GM19238 (cell line): ENCODE data around the gene IER3IP1.
"Not testable (repeated sequence)": the region's sequence is repeated elsewhere in the genome, so short reads cannot be mapped to it uniquely, and the experiment has no call there.

Experiments
- DNase-seq: peaks from one replicate; pipeline ENCODE4 v3.0.0; 2011; ENCODE audit warnings: low spot score; ENCODE audit not compliant: insufficient read length

Gene IER3IP1

DNA sequence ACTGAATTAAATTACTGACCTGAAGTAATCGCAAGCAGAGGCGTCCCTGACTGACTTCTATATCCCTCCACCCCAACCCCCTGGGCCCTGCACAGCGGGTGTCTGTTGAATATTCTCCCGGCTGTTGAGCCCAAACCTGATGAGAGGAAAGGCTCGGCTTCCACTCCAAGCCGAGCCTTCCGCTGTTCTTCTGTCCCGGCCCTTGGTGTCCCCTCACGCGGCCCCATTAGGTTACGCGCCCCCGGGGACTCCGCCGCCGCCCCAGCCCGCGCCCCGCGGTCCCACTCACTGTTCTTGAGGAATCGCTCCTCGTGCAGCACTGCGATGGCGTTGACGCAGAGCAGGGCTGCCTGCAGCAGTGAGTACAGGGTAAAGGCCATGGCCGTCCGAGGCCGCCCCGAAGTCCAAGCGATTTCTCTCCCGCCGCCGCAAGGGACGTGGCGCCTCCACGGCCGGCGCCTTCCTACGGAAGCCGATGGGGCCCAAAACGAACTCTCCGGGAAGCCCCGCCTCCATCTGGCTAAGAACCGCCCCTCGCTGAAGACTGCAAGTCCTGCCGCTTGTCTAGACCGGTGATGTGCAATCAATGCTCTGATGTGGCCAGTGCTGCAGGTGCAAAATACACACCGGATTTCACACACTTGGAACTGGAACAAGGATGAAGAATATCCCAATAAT lies at the start of gene IER3IP1:
TSS of gene IER3IP1 (minus strand) at position 467 of the 678 bp plus-strand sequence. CDS start at position 380, 87 bp downstream.
- DNase-seq, result peak; percentile 73

DNA sequence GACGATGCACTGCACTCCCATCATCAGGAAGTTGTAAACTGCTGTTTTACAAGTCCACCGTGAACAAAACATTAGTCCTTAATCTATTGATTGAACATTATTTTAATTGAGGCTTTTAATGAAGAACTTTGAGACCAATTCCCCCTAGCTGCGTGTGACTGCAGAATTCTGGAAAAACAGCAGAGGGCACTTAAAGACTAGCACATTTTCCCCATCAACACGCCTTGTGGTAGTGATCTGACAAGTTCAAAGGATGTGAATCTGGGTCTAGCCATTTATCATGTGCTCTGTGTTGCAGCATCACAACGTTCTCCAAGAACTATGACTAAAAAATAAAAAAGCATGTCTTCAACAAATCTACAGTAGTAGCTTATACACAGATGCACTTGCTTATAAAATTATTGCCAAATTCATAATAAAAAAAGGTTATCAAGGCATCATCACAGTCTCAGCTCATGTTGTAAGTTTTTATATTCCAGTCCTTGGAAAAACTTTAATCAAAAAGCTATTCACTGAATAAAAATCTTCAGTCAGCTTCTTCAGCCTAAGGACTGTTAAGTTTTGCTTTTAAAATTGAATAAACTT lies 39.5 kb upstream of the IER3IP1 start:
- DNase-seq, result no peak

DNA sequence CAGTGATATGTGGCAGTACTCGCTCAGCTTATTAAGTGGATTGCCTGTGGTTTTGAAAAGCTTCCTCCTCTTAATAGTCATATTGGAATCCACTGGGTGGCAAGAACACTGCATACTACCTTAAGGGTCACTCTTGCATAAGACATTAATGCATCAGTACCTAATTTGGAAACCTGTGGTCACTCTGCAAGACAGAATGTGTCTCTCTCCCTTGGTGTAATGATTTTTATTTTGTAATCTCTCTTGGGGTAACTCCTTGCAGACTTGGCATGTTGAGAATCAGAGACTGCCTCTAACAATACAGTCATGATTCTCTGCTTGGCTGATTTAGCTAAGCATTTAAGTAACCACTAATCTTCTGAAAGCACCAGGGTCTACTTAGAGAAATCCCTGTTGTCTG lies 33.0 kb upstream of the IER3IP1 start:
- no peak for DNase-seq

- DNase-seq, result no peak
Observed at GRCh38 chr18:47206945-47207637, 30.9 kb upstream of the IER3IP1 start.

- DNase-seq, result peak; percentile 3
Observed at GRCh38 chr18:47204908-47205522, 28.9 kb upstream of the IER3IP1 start.

DNA sequence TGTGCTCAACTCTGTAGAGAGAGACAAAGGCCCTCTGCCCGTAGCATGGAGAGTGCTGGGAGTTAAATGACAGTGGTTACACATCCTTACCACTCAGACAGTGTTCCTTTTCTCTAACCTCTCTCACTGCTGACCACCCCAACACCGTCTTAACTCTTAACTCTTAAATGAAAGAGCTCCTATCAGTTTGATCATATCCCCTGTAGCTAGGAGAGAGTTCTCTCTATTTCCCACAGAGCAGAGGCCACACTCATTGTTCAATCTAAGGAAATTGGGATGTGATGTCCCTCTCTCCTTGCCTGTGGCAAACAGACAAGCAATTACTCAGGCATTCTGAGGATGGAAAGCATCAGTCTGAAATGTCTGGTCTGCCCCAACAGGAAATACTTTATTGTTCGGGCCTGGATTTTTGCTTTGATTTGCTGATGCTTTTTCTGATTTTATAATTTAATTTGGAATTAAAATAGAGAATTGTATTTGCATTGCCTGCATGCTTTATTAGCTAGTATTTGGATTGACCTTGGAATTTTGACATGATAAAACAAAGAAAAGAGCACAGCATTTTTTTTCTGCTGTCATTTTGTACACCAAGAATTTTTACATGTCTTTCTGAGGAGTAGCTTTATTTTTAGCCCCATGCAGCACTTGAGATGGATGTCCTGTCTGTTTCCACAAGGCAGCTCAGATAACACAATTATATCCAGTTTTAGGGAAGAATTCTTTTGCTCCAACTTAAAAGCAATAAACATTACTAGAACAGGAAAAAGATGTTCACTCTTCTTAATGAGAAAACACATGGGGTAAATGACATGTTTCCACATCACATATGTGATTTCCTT lies 27.7 kb upstream of the IER3IP1 start:
- no peak for DNase-seq

DNA sequence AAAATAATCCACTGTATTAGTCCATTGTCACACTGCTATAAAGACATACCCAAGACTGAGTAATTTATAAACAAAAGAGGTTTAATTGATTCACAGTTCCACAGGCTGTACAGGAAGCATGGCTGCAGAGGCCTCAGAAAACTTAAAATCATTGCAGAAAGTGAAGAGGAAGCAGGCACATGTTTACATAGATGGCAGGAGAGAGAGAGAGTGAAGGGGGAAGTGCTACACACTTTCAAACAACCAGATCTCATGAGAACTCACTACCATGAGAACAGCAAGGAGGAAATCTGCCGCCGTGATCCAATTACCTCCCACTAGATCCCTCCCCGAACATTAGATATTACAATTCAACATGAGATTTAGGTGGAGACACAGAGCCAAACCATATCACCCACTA lies 19.8 kb upstream of the IER3IP1 start:
- not testable (repeated sequence) for DNase-seq

DNA sequence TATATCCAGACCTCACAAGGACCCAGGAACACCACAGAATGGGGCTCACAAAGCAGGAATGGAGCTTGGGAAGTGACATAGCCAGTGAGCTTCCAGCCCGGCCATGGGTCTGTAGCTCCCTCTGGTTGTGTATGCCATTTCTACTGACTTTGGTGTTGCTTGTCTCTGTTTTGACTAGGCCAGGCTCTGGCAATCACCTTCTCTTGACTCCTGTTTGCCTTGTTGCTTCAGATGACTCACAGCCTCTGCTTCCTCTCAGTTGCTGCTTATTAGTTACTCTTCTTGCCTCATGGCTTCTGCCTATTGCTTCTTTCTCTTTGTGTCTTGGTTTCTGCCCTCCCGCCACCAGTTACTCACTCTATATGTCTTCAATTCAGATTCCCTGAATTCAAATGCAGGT lies 15.8 kb upstream of the IER3IP1 start:
- no peak for DNase-seq

DNA sequence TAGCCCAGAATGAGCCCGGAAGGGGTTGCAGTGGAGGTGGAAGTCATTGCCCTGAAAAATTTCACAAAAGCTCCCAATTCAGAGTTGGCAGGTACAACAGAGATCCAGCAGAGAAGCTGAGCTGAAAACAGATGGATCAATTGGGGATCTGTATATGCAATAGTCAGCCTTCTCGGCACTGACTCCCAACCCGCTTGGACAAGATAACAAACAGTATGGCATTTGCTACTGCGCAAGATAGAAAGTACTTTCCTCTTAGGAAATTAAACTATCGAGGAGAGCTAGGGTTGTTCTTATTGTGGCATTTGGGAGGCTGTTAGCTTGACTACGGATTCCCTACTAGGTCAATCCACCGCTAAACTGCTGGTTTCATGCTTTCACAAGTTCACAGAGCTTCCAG lies 11.6 kb upstream of the IER3IP1 start:
- DNase-seq, result no peak

DNA sequence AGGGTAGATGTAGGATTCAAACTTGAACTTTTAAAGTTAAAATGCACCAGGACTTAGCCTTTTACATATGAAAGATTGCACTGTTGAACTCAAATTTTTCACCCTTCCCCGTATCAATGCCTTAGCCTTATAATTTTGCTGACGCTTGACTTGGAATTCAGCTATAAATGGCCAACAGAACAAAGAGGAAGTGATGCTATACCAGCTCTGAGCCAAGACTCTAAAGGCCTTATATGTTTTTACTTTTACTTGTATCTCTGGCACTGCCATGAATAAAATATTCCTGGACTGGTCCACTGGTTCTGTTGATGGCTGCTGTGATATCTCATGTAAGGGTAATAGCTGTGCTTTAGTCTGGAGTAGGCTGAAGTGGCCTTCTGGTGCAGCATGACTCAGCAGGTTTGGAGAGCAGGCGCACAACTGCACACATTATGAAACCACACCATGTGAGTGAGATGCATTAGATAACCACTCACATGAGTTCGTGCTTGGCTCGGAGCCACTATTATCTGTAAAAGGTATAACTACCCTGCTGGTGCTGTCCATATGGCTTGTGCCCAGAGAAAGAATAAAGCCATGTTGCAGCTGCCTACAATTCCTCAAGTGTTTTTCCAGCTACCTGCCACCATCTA lies 8.4 kb upstream of the IER3IP1 start:
- DNase-seq, result no peak

DNA sequence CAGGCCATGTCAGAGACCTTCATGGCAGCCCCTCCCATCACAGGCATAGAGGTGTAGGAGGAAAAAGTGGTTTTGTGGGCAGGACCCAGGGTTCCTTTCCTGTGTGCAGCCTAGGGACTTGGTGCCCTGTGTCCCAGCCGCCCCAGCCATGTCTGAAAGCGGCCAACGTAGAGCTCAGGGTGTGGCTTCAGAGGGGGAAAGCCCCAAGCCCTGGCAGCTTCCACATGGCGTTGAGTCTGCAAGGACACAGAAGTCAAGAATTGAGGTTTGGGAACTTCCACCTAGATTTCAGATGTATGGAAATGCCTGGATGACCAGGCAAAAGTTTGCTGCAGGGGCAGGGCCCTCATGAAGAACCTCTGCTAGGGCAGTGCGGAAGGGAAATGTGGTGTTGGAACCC lies 6.0 kb upstream of the IER3IP1 start:
- not testable (repeated sequence) for DNase-seq

- no peak for DNase-seq
Observed at GRCh38 chr18:47180765-47181164, 4.6 kb upstream of the IER3IP1 start.

- DNase-seq, result no peak
Observed at GRCh38 chr18:47179520-47179919, 3.4 kb upstream of the IER3IP1 start.

- DNase-seq, result no peak
Observed at GRCh38 chr18:47175283-47175897, 774 bp downstream of the IER3IP1 start.

- DNase-seq, result no peak
Observed at GRCh38 chr18:47174545-47175116, 1.5 kb downstream of the IER3IP1 start.

- DNase-seq, result no peak
Observed at GRCh38 chr18:47172476-47172875, 3.7 kb downstream of the IER3IP1 start.

DNA sequence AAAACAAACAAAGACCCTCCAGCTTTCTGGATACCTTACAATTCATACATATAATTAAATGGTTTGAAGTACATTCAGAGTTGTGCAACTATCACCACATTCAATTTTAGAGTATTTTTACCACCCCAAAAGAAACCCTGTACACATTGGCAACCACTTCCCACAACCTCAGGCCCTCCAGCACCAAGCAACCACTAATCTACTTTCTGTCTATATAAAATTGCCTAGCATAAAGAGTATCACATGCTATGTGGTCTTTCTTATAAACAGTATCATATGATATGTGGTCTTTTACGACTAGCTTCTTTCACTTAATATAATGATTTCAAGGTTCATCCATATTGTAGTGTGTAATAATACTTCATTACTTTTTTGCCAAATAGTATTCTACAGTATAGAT lies 7.3 kb downstream of the IER3IP1 start:
- DNase-seq, result no peak

- DNase-seq, result no peak
Observed at GRCh38 chr18:47168509-47168908, 7.7 kb downstream of the IER3IP1 start.

- no peak for DNase-seq
Observed at GRCh38 chr18:47166294-47166693, 9.9 kb downstream of the IER3IP1 start.

DNA sequence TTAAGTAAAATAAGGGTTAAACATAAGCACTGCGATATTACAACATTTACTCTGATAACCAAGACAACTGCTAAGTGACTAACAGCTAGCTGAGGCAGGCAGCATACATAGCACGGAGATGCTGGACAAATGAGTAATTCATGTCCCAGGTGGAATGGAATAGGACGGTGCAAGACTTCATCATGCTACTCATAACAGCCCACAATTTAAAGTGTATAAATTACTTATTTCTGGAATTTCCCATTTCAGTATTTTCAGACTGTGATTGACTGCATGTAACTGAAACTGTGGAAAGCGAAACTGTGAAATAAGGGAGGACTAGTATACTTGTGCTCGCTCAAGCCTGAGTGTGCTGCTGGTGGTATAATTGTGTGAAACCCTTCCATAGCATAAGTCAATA lies 12.9 kb downstream of the IER3IP1 start:
- no peak for DNase-seq
